HepG2 (cell line): ENCODE results near the gene POLE3. TPM values are rescaled to one million over a fixed set of nuclear protein-coding genes. Genes with fewer than 3 reads are reported as not detected.

Experiments used
- ASH2L ChIP-seq: fragments of 300-600, 200-600 bp; sonication (generic); IDR thresholded peaks from 2 replicates; pipeline ENCODE4 v1.7.0; 2017; ENCODE audit warnings: low read depth, mild to moderate bottlenecking, moderate library complexity, mixed read lengths, low read length; ENCODE audit not compliant: insufficient read length
- GATAD2A ChIP-seq: IDR thresholded peaks from 2 replicates; pipeline ENCODE4 v1.6.1; 2016
- HNF4A ChIP-seq: sonication (generic); formaldehyde crosslinking; IDR thresholded peaks from 2 replicates; pipeline ENCODE4 v1.4.0; 2020; ENCODE audit warnings: missing genetic modification reagents
- HNRNPK ChIP-seq: fragments of 200-400 bp; formaldehyde crosslinking; IDR thresholded peaks from 2 replicates; pipeline ENCODE4 v1.6.1; 2018; ENCODE audit warnings: low read length, low read depth, moderate library complexity, mild to moderate bottlenecking; ENCODE audit not compliant: poor library complexity, severe bottlenecking
- HOXD1 ChIP-seq: sonication (generic); formaldehyde crosslinking; IDR thresholded peaks from 2 replicates; pipeline ENCODE4 v1.5.0; 2020; ENCODE audit warnings: missing genetic modification reagents
- IKZF1 ChIP-seq: fragments of 450-650 bp; IDR thresholded peaks from 2 replicates; pipeline ENCODE4 v1.7.1; 2016
- JUNB ChIP-seq: sonication (generic); formaldehyde crosslinking; IDR thresholded peaks from 2 replicates; pipeline ENCODE4 v1.8.0; 2022; ENCODE audit warnings: missing genetic modification reagents, mild to moderate bottlenecking, borderline replicate concordance
- KAT7 ChIP-seq: IDR thresholded peaks from 2 replicates; pipeline ENCODE4 v1.6.1; 2018; ENCODE audit warnings: borderline replicate concordance, missing compliant biosample characterization
- YY1 ChIP-seq: IDR thresholded peaks from 2 replicates; pipeline ENCODE4 v1.6.1; 2011; ENCODE audit warnings: low read length, low read depth, moderate library complexity, mild to moderate bottlenecking; ENCODE audit not compliant: insufficient read depth, insufficient replicate concordance
- ZBTB20 ChIP-seq: sonication (generic); formaldehyde crosslinking; IDR thresholded peaks from 2 replicates; pipeline ENCODE4 v1.8.1; 2023; ENCODE audit warnings: missing genetic modification reagents, low read depth, mild to moderate bottlenecking, borderline replicate concordance
- ZMYM2 ChIP-seq: sonication (generic); formaldehyde crosslinking; IDR thresholded peaks from 2 replicates; pipeline ENCODE4 v1.8.0; 2022; ENCODE audit warnings: mild to moderate bottlenecking, missing genetic modification reagents
- ZNF558 ChIP-seq: sonication (generic); formaldehyde crosslinking; IDR thresholded peaks from 2 replicates; pipeline ENCODE4 v1.9.0; 2022; ENCODE audit warnings: mild to moderate bottlenecking, missing genetic modification reagents, borderline replicate concordance
- ZNF672 ChIP-seq: sonication (generic); formaldehyde crosslinking; IDR thresholded peaks from 2 replicates; pipeline ENCODE4 v1.8.1; 2022; ENCODE audit warnings: missing genetic modification reagents
- ZNF768 ChIP-seq: sonication (generic); formaldehyde crosslinking; IDR thresholded peaks from 2 replicates; pipeline ENCODE4 v1.4.0; 2020; ENCODE audit warnings: missing genetic modification reagents
- polyA plus RNA-seq, 8 experiments: library from polyadenylated mRNA; depleted of rRNA in 3 of 8; stranded (reverse) in 7 of 8; unstranded in 1 of 8; fragments of >200 nt; fragmentation: Illumina TruSeq in 4 of 8; extraction: Trizol in 4 of 8; gene quantifications; 2 replicates each; pipeline versions ENCODE4 v1.2.1 to v1.2.3, GENCODE V29; 2011 to 2016; ENCODE audit warnings: low read depth in 4 of 8, missing spikeins in 1 of 8, mixed read lengths in 1 of 8; ENCODE audit not compliant: insufficient read depth in 1 of 8
- total RNA-seq, 5 experiments: library from RNA; depleted of rRNA; stranded (reverse); fragments of >200 nt; fragmentation: Illumina TruSeq; extraction: Trizol; gene quantifications; 2 replicates each; pipeline ENCODE4 v1.2.3, GENCODE V29; 2016; ENCODE audit warnings: low read depth in 1 of 5
- TF ChIP-seq, protein P1 (sequence below), 2 experiments: sonication (generic) in 1 of 2; formaldehyde crosslinking in 1 of 2; IDR thresholded peaks; 2 replicates each; pipeline versions ENCODE4 v1.4.0 to v1.6.1; 2016 to 2020; ENCODE audit warnings: borderline replicate concordance in 1 of 2, low read depth in 1 of 2, mild to moderate bottlenecking in 1 of 2, missing genetic modification reagents in 1 of 2
- TF ChIP-seq, protein P2 (sequence below): sonication (generic); formaldehyde crosslinking; IDR thresholded peaks from 2 replicates; pipeline ENCODE4 v1.4.0; 2020; ENCODE audit warnings: missing genetic modification reagents, borderline replicate concordance
- TF ChIP-seq, protein P3 (sequence below): sonication (generic); formaldehyde crosslinking; IDR thresholded peaks from 2 replicates; pipeline ENCODE4 v1.8.0; 2022; ENCODE audit warnings: missing genetic modification reagents, mild to moderate bottlenecking, inconsistent platforms, borderline replicate concordance

Gene POLE3
- total and polyA plus RNA-seq, 2 of the 13 experiments (the other 11 are each of a cell fraction or from before 2014, with no cell fraction given): 36.0 to 77.2 TPM

DNA sequence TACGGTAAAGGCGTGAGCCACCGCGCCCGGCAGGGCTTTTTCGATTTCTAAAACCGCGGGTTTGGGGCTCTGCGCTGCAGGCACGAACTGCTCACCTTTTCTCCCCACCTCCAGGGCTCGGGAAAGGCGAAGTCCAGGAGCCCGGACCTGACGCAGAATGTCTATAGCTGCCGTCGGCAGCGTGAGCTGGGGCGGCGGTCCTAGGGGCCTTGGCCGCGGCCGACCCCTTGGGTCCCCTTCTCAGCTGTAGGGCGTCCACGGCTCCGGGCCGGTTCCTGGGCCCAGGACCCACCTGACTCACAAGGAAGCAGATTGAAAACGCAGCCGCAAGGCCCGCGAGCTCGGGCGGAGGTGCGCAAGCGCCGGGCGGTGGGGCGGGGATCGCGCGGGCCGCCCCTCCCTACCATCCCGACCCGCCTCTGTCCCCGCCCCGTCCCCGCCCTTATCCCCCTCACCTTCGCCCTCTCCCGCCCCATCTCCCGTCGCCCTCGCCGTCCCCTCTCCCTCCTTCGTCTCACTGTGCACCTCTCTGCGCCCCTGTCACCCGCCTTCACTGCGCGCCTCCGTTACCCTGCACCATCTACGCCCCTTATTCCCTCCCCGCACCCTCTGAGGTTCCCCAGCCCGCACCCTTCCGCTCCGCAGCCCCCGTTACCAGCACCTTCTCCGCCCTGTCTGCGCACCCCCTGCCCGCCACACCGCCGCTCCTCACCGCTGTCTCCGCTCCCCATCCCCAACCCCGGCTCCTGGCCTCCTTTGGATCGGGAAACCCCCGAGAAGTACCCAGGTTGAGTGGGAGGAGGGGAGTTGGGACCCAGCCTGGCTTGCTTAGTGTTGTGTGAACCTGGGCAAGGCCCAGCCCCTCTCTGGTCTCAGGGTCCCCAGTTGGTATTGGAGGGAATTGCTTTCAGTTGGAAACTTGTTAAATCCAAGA is 33.6 kb downstream of the POLE3 start, which contains the start of gene HDHD3 (continued):
- TF ChIP-seq, protein P1, sequence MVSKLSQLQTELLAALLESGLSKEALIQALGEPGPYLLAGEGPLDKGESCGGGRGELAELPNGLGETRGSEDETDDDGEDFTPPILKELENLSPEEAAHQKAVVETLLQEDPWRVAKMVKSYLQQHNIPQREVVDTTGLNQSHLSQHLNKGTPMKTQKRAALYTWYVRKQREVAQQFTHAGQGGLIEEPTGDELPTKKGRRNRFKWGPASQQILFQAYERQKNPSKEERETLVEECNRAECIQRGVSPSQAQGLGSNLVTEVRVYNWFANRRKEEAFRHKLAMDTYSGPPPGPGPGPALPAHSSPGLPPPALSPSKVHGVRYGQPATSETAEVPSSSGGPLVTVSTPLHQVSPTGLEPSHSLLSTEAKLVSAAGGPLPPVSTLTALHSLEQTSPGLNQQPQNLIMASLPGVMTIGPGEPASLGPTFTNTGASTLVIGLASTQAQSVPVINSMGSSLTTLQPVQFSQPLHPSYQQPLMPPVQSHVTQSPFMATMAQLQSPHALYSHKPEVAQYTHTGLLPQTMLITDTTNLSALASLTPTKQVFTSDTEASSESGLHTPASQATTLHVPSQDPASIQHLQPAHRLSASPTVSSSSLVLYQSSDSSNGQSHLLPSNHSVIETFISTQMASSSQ (IDR thresholded peaks at IDR 0.05; ENCODE audit: low read depth): no peak
- TF ChIP-seq, protein P1 (CRISPR knock-in tag; IDR thresholded peaks at IDR 0.05; ENCODE audit: borderline replicate concordance): peak; percentile 21; the same call in 1 of the 2 replicates
- TF ChIP-seq HNF4A (CRISPR knock-in tag): peak; percentile 20; the same call in 1 of the 2 replicates
- TF ChIP-seq ZBTB20 (CRISPR knock-in tag): peak; percentile 39; the same call in 1 of the 2 replicates
- peak; percentile 9 for TF ChIP-seq YY1
- TF ChIP-seq HNRNPK: peak; percentile 99
- no peak for TF ChIP-seq IKZF1
- TF ChIP-seq ASH2L: peak; percentile 33
- TF ChIP-seq ZNF672: 0 out of 2 replicates have a peak, but pooled peaks have one; percentile 36
- TF ChIP-seq, protein P2, sequence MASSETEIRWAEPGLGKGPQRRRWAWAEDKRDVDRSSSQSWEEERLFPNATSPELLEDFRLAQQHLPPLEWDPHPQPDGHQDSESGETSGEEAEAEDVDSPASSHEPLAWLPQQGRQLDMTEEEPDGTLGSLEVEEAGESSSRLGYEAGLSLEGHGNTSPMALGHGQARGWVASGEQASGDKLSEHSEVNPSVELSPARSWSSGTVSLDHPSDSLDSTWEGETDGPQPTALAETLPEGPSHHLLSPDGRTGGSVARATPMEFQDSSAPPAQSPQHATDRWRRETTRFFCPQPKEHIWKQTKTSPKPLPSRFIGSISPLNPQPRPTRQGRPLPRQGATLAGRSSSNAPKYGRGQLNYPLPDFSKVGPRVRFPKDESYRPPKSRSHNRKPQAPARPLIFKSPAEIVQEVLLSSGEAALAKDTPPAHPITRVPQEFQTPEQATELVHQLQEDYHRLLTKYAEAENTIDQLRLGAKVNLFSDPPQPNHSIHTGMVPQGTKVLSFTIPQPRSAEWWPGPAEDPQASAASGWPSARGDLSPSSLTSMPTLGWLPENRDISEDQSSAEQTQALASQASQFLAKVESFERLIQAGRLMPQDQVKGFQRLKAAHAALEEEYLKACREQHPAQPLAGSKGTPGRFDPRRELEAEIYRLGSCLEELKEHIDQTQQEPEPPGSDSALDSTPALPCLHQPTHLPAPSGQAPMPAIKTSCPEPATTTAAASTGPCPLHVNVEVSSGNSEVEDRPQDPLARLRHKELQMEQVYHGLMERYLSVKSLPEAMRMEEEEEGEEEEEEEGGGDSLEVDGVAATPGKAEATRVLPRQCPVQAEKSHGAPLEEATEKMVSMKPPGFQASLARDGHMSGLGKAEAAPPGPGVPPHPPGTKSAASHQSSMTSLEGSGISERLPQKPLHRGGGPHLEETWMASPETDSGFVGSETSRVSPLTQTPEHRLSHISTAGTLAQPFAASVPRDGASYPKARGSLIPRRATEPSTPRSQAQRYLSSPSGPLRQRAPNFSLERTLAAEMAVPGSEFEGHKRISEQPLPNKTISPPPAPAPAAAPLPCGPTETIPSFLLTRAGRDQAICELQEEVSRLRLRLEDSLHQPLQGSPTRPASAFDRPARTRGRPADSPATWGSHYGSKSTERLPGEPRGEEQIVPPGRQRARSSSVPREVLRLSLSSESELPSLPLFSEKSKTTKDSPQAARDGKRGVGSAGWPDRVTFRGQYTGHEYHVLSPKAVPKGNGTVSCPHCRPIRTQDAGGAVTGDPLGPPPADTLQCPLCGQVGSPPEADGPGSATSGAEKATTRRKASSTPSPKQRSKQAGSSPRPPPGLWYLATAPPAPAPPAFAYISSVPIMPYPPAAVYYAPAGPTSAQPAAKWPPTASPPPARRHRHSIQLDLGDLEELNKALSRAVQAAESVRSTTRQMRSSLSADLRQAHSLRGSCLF: no peak
- TF ChIP-seq JUNB (CRISPR knock-in tag): peak; percentile 53
- 0 out of 2 replicates have a peak, but pooled peaks have one; percentile 41 for TF ChIP-seq ZMYM2 (CRISPR knock-in tag)
- TF ChIP-seq HOXD1: 0 out of 2 replicates have a peak, but pooled peaks have one; percentile 44
- 0 out of 2 replicates have a peak, but pooled peaks have one; percentile 71 for TF ChIP-seq ZNF558 (CRISPR knock-in tag)
- TF ChIP-seq ZNF768 (CRISPR knock-in tag): 0 out of 2 replicates have a peak, but pooled peaks have one; percentile 19
- TF ChIP-seq, protein P3, sequence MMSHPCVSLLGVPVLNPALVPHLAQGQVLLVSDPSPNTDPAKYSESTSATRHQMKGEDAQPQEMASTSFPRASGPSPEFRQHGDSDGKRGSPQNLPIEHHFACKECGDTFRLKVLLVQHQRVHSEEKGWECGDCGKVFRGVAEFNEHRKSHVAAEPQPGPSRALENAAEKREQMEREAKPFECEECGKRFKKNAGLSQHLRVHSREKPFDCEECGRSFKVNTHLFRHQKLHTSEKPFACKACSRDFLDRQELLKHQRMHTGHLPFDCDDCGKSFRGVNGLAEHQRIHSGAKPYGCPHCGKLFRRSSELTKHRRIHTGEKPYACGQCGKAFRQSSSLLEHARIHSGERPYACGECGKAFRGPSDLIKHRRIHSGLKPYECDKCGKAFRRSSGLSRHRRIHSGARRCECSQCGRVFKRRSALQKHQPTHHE (CRISPR knock-in tag): peak; percentile 81
- TF ChIP-seq KAT7 (CRISPR knock-in tag): peak; percentile 60; the same call in 1 of the 2 replicates
- peak; percentile 36; the same call in 1 of the 2 replicates for TF ChIP-seq GATAD2A (CRISPR knock-in tag)
